ENCODE data around the gene FREY1. TPM values are rescaled to one million over a fixed set of nuclear protein-coding genes. Genes with fewer than 3 reads are reported as not detected.
"Not testable (repeated sequence)": the region's sequence is repeated elsewhere in the genome, so short reads cannot be mapped to it uniquely, and the experiment has no call there.

Gene FREY1
- total and polyA plus RNA-seq, 4 donors: 0.15 to 0.67 (median 0.39) TPM

DNA sequence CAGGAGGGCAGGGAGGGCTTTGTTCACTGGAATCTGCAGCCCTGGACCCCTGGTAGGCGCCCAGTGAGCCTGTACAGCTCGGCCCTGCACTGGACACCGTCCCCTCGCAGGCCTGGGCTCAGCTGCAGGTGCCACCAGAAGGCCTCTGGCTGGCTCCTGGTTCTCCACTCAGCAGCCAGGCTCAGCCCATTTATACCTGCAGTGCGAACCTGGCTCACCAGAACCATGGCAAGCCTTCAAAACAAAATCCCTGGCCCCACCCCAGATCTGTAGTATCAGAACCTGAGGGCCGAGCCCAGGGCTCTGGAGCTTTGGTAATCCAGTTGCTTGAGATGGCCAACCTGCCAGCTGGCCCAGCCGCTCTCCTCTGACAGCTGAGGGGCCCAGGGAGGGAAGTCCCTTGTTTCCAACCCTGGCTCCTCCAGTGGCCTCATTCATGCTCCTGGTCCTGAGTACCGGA lies 870 bp upstream of the FREY1 start:
- Histone ChIP-seq H3K4me1 (ENCODE audit: control insufficient read depth in 5 of 5, insufficient read depth in 5 of 5, low read length in 5 of 5) (peaks cover 0 to 7% (median 0%) of the 10 kb centered on the region in 5 donors), H3K36me3 (ENCODE audit: control insufficient read depth in 4 of 4, insufficient read depth in 4 of 4, low read length in 4 of 4) (peaks cover 0 to 31% (median 6%) of the 10 kb centered on the region in 4 donors), H3K27me3 (ENCODE audit: control insufficient read depth in 3 of 3, insufficient read depth in 3 of 3, low read length in 2 of 3) (no peaks in the 10 kb centered on the region), H3K4me3 (no peak overlapping the region), H3K27ac (ENCODE audit: low read depth in 1 of 2, low read length in 1 of 2) (no peak overlapping the region), H3K9ac (ENCODE audit: insufficient read depth in 1 of 2, low read length in 2 of 2) (no peak overlapping the region), H3K9me3 (ENCODE audit: control insufficient read depth in 4 of 4, insufficient read depth in 3 of 4, low read length in 3 of 4) (no peaks in the 10 kb centered on the region)
- ATAC-seq (ENCODE audit: insufficient read depth, low FRiP score) (no peak), DNase-seq (peak in 2 of 3 donors; percentile 32 to 44)
- WGBS, 2 donors: 75 to 81% methylated on average over 8 of the region's 8 CpGs
- TF ChIP-seq, protein P1, sequence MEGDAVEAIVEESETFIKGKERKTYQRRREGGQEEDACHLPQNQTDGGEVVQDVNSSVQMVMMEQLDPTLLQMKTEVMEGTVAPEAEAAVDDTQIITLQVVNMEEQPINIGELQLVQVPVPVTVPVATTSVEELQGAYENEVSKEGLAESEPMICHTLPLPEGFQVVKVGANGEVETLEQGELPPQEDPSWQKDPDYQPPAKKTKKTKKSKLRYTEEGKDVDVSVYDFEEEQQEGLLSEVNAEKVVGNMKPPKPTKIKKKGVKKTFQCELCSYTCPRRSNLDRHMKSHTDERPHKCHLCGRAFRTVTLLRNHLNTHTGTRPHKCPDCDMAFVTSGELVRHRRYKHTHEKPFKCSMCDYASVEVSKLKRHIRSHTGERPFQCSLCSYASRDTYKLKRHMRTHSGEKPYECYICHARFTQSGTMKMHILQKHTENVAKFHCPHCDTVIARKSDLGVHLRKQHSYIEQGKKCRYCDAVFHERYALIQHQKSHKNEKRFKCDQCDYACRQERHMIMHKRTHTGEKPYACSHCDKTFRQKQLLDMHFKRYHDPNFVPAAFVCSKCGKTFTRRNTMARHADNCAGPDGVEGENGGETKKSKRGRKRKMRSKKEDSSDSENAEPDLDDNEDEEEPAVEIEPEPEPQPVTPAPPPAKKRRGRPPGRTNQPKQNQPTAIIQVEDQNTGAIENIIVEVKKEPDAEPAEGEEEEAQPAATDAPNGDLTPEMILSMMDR (IDR thresholded peaks at IDR 0.05; ENCODE audit: control extremely low read depth, extremely low read depth): no peak

DNA sequence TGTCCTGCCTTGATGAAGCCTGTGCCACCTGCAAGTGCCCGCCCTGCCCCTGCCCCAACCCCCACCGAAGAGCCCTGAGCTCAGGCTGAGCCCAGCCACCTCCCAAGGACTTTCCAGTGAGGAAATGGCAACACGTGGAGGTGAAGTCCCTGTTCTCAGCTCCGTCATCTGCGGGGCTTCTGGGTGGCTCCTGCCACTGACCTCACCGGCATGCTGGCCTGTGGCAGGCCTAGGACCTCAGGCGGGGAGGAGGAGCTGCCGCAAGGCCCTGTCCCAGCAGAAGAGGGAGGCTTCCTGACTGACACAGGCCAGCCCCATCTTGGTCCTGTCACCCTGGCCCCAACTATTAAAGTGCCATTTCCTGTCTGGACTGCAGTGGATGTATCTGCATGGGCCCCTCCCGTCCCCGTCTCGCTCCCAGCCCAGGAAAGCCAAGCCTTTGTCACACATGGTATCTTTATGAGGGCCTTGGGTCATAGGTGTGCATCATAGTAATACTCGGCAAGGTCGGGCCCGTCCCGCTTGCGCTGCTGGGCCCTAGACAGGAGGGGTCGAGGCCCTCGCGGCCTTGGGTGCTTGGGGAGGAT lies 882 bp downstream of the FREY1 start:
- H3K4me3 ChIP-seq: no peak overlapping the region
- WGBS, 2 donors: 68 to 70% methylated on average over 19 of the region's 19 CpGs
- ATAC-seq (ENCODE audit: insufficient read depth, low FRiP score) (no peak), DNase-seq (peak in 1 of 3 donors; percentile 12)
- no peaks in the 10 kb centered on the region for H3K27me3 ChIP-seq (ENCODE audit: control insufficient read depth in 3 of 3, insufficient read depth in 3 of 3, low read length in 2 of 3)
- TF ChIP-seq, protein P1 (IDR thresholded peaks at IDR 0.05; ENCODE audit: control extremely low read depth, extremely low read depth): no peak
- H3K9me3 ChIP-seq (ENCODE audit: control insufficient read depth in 4 of 4, insufficient read depth in 3 of 4, low read length in 3 of 4): no peaks in the 10 kb centered on the region
- no peak overlapping the region for H3K27ac ChIP-seq (ENCODE audit: low read depth in 1 of 2, low read length in 1 of 2)
- peaks cover 0 to 27% (median 5%) of the 10 kb centered on the region in 4 donors for H3K36me3 ChIP-seq (ENCODE audit: control insufficient read depth in 4 of 4, insufficient read depth in 4 of 4, low read length in 4 of 4)
- H3K4me1 ChIP-seq (ENCODE audit: control insufficient read depth in 5 of 5, insufficient read depth in 5 of 5, low read length in 5 of 5): peaks cover 0 to 17% (median 0%) of the 10 kb centered on the region in 5 donors
- no peak overlapping the region for H3K9ac ChIP-seq (ENCODE audit: insufficient read depth in 1 of 2, low read length in 2 of 2)

DNA sequence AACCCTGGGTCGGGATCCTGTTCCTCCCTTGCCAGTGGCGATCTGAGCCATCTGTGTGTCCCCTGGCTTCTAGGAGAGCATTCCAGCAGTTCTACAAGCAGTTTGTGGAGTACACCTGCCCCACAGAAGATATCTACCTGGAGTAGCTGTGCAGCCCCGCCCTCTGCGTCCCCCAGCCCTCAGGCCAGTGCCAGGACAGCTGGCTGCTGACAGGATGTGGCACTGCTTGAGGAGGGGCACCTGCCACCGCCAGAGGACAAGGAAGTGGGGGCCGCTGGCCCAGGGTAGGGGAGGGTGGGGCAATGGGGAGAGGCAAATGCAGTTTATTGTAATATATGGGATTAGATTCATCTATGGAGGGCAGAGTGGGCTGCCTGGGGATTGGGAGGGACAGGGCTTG lies 1.5 kb downstream of the FREY1 start:
- H3K4me3 ChIP-seq; H3K27me3 ChIP-seq (ENCODE audit: control insufficient read depth in 3 of 3, insufficient read depth in 3 of 3, low read length in 2 of 3); H3K27ac ChIP-seq (ENCODE audit: low read depth in 1 of 2, low read length in 1 of 2); ATAC-seq (ENCODE audit: insufficient read depth, low FRiP score); DNase-seq; H3K9ac ChIP-seq (ENCODE audit: insufficient read depth in 1 of 2, low read length in 2 of 2); H3K9me3 ChIP-seq (ENCODE audit: control insufficient read depth in 4 of 4, insufficient read depth in 3 of 4, low read length in 3 of 4): not testable (repeated sequence)
- Histone ChIP-seq H3K36me3 (ENCODE audit: control insufficient read depth in 4 of 4, insufficient read depth in 4 of 4, low read length in 4 of 4) (peaks cover 0 to 21% (median 4%) of the 10 kb centered on the region in 4 donors), H3K4me1 (ENCODE audit: control insufficient read depth in 5 of 5, insufficient read depth in 5 of 5, low read length in 5 of 5) (peaks cover 0 to 23% (median 2%) of the 10 kb centered on the region in 5 donors)
- 48 to 65% methylated on average over 6 of the region's 6 CpGs for WGBS, 2 donors

DNA sequence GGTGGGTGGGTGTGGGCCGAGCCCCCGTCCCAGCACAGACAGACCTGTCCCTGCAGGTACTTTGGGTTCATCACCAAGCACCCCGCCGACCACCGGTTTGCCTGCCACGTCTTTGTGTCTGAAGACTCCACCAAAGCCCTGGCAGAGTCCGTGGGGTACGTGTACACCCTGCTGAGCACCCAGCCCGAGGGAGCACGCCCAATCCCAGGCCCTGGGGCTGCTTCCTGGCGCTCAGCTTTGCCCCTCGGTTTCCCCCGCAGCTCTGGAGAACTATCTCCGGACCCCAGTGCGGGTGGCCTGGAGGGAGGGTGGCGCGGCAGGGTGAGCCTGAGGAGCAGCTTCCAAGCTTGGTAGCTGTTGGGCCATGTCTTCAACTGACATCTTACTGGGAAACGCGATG lies 2.0 kb downstream of the FREY1 start:
- WGBS, 2 donors: 93 to 96% methylated on average over 19 of the region's 19 CpGs
- H3K4me3 ChIP-seq: no peak overlapping the region
- TF ChIP-seq, protein P1 (IDR thresholded peaks at IDR 0.05; ENCODE audit: control extremely low read depth, extremely low read depth): no peak
- H3K9me3 ChIP-seq (ENCODE audit: control insufficient read depth in 4 of 4, insufficient read depth in 3 of 4, low read length in 3 of 4): no peaks in the 10 kb centered on the region
- H3K36me3 ChIP-seq (ENCODE audit: control insufficient read depth in 4 of 4, insufficient read depth in 4 of 4, low read length in 4 of 4): peaks cover 0 to 16% (median 3%) of the 10 kb centered on the region in 4 donors
- H3K4me1 ChIP-seq (ENCODE audit: control insufficient read depth in 5 of 5, insufficient read depth in 5 of 5, low read length in 5 of 5): peaks cover 0 to 26% (median 6%) of the 10 kb centered on the region in 5 donors
- no peaks in the 10 kb centered on the region for H3K27me3 ChIP-seq (ENCODE audit: control insufficient read depth in 3 of 3, insufficient read depth in 3 of 3, low read length in 2 of 3)
- no peak for ATAC-seq (ENCODE audit: insufficient read depth, low FRiP score)
- no peak for DNase-seq
- H3K27ac ChIP-seq (ENCODE audit: low read depth in 1 of 2, low read length in 1 of 2): no peak overlapping the region
- no peak overlapping the region for H3K9ac ChIP-seq (ENCODE audit: insufficient read depth in 1 of 2, low read length in 2 of 2)

Measured in lung (tissue), 12 donors.